K562 treated with DMSO at 1 percent for 48 hours (cell line): ENCODE results near the gene PIEZO1. TPM values are rescaled to one million over a fixed set of nuclear protein-coding genes. Genes with fewer than 3 reads are reported as not detected.

Source experiments
- total RNA-seq: library from RNA; unstranded; fragments of 300-600 nt; gene quantifications from 2 replicates; pipeline ENCODE4 v1.2.3, GENCODE V29; 2022; ENCODE audit warnings: low replicate concordance; ENCODE audit errors: extremely low read depth

The PIEZO1 gene, protein sequence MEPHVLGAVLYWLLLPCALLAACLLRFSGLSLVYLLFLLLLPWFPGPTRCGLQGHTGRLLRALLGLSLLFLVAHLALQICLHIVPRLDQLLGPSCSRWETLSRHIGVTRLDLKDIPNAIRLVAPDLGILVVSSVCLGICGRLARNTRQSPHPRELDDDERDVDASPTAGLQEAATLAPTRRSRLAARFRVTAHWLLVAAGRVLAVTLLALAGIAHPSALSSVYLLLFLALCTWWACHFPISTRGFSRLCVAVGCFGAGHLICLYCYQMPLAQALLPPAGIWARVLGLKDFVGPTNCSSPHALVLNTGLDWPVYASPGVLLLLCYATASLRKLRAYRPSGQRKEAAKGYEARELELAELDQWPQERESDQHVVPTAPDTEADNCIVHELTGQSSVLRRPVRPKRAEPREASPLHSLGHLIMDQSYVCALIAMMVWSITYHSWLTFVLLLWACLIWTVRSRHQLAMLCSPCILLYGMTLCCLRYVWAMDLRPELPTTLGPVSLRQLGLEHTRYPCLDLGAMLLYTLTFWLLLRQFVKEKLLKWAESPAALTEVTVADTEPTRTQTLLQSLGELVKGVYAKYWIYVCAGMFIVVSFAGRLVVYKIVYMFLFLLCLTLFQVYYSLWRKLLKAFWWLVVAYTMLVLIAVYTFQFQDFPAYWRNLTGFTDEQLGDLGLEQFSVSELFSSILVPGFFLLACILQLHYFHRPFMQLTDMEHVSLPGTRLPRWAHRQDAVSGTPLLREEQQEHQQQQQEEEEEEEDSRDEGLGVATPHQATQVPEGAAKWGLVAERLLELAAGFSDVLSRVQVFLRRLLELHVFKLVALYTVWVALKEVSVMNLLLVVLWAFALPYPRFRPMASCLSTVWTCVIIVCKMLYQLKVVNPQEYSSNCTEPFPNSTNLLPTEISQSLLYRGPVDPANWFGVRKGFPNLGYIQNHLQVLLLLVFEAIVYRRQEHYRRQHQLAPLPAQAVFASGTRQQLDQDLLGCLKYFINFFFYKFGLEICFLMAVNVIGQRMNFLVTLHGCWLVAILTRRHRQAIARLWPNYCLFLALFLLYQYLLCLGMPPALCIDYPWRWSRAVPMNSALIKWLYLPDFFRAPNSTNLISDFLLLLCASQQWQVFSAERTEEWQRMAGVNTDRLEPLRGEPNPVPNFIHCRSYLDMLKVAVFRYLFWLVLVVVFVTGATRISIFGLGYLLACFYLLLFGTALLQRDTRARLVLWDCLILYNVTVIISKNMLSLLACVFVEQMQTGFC (N-terminal part only)
- total RNA-seq: 110 and 162 TPM in 2 replicates

GRCh38 chr16:88785106-88785924, at the start of gene PIEZO1:
TSS of gene PIEZO1 (minus strand) at chr16:88785220. CDS start at chr16:88784964, 256 bp downstream.

GRCh38 chr16:88811769-88812512, 26.9 kb upstream of the PIEZO1 start, which contains the start of gene APRT:
TSS of gene APRT (minus strand) at chr16:88811928. CDS start at chr16:88811899, 29 bp downstream.

DNA sequence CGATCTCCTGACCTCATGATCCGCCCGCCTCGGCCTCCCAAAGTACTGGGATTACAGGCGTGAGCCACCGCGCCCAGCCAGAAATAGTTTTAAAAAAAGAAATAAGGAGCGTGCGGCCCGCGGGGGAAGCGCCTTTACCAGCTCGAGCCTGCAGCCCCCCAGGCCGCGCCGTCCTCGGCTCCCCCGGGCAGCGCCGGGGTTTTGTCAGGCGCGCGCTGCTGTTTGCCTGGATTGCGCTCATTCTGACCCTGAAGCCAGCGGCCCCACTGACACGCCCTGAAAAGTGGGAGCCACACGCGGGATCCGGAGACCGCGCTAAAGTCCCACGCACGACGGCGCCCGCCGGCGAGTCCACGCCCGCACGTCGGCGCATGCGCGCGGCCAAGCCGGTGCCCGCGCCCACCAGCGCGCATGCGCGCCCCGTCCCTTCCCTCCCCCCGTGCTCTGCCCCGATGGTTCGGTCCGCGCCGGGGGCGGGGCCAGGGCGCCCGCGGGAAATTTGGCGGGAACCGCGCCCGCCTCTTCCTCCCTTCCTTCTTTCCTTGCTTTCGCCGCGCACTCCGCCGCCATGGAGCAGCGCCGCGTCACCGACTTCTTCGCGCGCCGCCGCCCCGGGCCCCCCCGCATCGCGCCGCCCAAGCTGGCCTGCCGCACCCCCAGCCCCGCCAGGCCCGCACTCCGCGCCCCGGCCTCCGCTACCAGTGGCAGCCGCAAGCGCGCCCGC, 18.4 kb upstream of the PIEZO1 start, which contains the start of gene CDT1:
Gene CDT1, plus strand, starts transcription at position 526 of the 724 bp plus-strand sequence. Its CDS starts 43 bp downstream, at position 569.

DNA sequence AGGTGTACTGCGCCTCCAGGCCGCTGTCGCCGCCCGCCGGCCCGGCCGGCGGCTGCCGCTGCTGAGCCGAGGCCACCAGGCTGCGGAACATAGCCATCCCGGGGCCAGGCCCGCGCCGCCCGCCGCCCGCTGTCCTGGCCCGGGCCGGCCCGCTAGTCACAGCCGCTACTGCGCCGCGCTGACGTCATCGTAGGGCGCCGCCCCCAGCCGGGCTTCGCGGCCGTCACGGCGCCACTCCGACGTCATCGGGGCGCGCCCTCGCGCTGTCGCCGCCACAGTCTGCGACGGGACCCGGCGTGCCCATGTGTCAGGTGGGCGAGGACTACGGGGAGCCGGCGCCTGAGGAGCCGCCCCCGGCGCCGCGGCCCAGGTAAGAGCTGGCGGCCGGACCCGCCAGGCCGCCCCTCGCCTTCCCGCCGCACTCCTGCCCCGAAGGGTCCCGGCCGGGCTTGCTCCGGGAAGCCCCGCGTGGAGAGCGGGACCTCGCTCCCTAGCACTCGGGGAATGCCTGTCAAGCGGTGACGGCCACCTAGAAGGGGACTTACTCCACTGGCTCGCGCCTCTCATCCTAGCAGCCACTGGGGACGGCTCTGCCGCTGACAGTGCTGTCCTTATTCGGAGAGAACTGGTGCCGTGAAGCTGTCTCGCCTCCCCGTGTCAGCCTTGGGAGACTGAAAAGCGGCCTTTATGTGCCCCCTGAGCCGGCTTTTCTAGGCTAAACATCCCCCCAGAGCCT, 78.6 kb downstream of the PIEZO1 start, which contains the start of the genes CTU2 and RNF166:
Gene CTU2, plus strand, starts transcription at position 275 of the 736 bp plus-strand sequence. Its CDS starts 28 bp downstream, at position 303.
Gene RNF166, minus strand, starts transcription at position 180 of the 736 bp plus-strand sequence. Its CDS starts 83 bp downstream, at position 97.

DNA sequence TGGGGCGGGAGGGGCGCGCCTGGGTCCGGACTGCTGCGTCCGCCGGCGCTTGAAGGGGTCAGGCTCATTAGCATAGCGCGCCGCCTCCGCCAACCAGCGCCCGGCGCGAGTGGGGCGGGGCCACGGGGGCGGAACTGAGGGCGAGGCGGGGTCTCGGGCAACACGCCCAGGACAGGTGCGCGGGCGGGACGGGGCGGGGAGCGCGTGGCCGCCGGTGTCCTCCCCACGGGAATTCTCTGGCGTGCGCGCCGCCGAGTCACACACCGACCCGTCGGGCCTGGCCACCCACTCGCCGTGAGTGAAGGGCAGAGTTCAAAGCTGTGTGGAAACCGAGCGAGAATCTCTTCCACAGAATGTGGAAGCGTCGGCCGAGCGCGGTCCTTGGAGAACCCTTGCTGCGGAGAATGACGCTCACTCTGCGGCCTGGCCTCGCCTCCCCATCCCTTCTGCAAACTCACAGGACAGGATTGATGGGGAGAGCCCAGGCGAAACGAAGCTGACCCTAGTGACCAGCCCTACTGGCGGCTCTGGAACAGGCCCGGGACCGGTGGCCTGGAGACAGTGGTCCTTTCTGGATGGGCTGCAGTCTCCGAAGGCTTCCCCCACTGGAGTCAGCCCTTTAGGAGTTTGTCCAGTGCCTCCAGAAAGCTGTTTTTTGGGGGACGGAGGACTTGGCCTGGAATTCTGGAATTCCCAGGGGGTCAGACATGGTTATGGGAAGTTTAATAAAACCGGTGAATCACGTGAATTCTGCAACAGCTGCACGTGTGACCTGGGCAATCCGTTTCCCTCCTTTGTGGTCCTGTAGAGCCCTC, 98.4 kb downstream of the PIEZO1 start, which contains the start of gene SNAI3:
Gene SNAI3, minus strand, starts transcription at position 69 of the 815 bp plus-strand sequence. CDS start 101 bp downstream, outside the sequence.

Other genes with a start within 250 kb of the PIEZO1 start
- not detected in 2 replicates for gene ZC3H18, start 214.8 kb downstream of the PIEZO1 start, total RNA-seq
- not detected in 2 replicates for gene IL17C, start 146.6 kb downstream of the PIEZO1 start, total RNA-seq
- not detected in 2 replicates for gene CYBA, start 134.2 kb downstream of the PIEZO1 start, total RNA-seq
- gene MVD, start 122.1 kb downstream of the PIEZO1 start, total RNA-seq: not detected in 2 replicates
- gene SNAI3, start 98.7 kb downstream of the PIEZO1 start, total RNA-seq: not detected in 2 replicates
- gene RNF166, start 78.8 kb downstream of the PIEZO1 start, total RNA-seq: not detected in 2 replicates
- not detected in 2 replicates for gene CTU2, start 78.7 kb downstream of the PIEZO1 start, total RNA-seq
- 838 TPM in 1 of 2 replicates, not detected in the other for gene CDT1, start 18.6 kb upstream of the PIEZO1 start, total RNA-seq
- not detected in 2 replicates for gene APRT, start 26.7 kb upstream of the PIEZO1 start, total RNA-seq
- gene GALNS, start 71.7 kb upstream of the PIEZO1 start, total RNA-seq: not detected in 2 replicates
- gene TRAPPC2L, start 71.9 kb upstream of the PIEZO1 start, total RNA-seq: not detected in 2 replicates
- not detected in 2 replicates for gene PABPN1L, start 81.4 kb upstream of the PIEZO1 start, total RNA-seq
- not detected in 2 replicates for gene CBFA2T3, start 192.0 kb upstream of the PIEZO1 start, total RNA-seq